ENCODE results near the gene CCDC66. TPM values are rescaled to one million over a fixed set of nuclear protein-coding genes. Genes with fewer than 3 reads are reported as not detected.
"Not testable (repeated sequence)": the region's sequence is repeated elsewhere in the genome, so short reads cannot be mapped to it uniquely, and the experiment has no call there.

Gene CCDC66
- total and polyA plus RNA-seq, 5 donors from 2014 or later, result 21.0 to 74.5 (median 26.6) TPM

GRCh38 chr3:56608479-56608878 lies 51.5 kb downstream of the CCDC66 start:
- Histone ChIP-seq H3K4me1 (ENCODE audit: control insufficient read depth, insufficient read depth, low read length, poor library complexity, severe bottlenecking) (peaks cover 40% of the 10 kb centered on the region), H3K27ac (ENCODE audit: insufficient read depth, low read length, poor library complexity, severe bottlenecking) (peak overlapping the region; percentile 37), H3K36me3 (ENCODE audit: control insufficient read depth, insufficient read depth, low read length) (peaks cover 22% of the 10 kb centered on the region), H3K4me3 (ENCODE audit: low read depth, low read length) (peak overlapping the region; percentile 67)
- peak overlapping the region; percentile 43 to 81 (median 77) for H3K4me3 Mint-ChIP-seq
- DNase-seq (peak in 2 of 3 donors; percentile 34 to 74), ATAC-seq (ENCODE audit: low read depth in 2 of 2) (peak in 1 of 2 donors; percentile 37)
- H3K27ac Mint-ChIP-seq, result peak overlapping the region; percentile 80 to 95 (median 90)
- peaks cover 2 to 20% (median 6%) of the 10 kb centered on the region in 7 donors for H3K9me3 Mint-ChIP-seq
- H3K36me3 Mint-ChIP-seq, result peaks cover 79% of the 10 kb centered on the region
- H3K27me3 ChIP-seq (ENCODE audit: control insufficient read depth, insufficient read depth, low read length); H3K9me3 ChIP-seq (ENCODE audit: control insufficient read depth in 2 of 2, low read length in 2 of 2); H3K27me3 Mint-ChIP-seq: not testable (repeated sequence)
- H3K4me1 Mint-ChIP-seq, result peaks cover 49 to 89% (median 70%) of the 10 kb centered on the region in 4 donors

- H3K27ac Mint-ChIP-seq, result peak overlapping the region in 2 of 3 donors; percentile 71 to 90
- peaks cover 42 to 77% (median 66%) of the 10 kb centered on the region in 4 donors for H3K4me1 Mint-ChIP-seq
- no peaks in the 10 kb centered on the region for H3K27me3 ChIP-seq (ENCODE audit: control insufficient read depth, insufficient read depth, low read length)
- H3K36me3 Mint-ChIP-seq, result peaks cover 72% of the 10 kb centered on the region
- ATAC-seq (ENCODE audit: low read depth in 2 of 2), result no peak
- no peak for DNase-seq
- H3K4me1 ChIP-seq (ENCODE audit: control insufficient read depth, insufficient read depth, low read length, poor library complexity, severe bottlenecking), result peaks cover 46% of the 10 kb centered on the region
- peak overlapping the region in 3 of 4 donors; percentile 27 to 52 (median 45) for H3K4me3 Mint-ChIP-seq
- H3K4me3 ChIP-seq (ENCODE audit: low read depth, low read length), result no peak overlapping the region
- H3K36me3 ChIP-seq (ENCODE audit: control insufficient read depth, insufficient read depth, low read length), result peaks cover 38% of the 10 kb centered on the region
- H3K9me3 Mint-ChIP-seq, result peaks cover 0 to 15% (median 3%) of the 10 kb centered on the region in 7 donors
- no peak overlapping the region for H3K27ac ChIP-seq (ENCODE audit: insufficient read depth, low read length, poor library complexity, severe bottlenecking)
- H3K9me3 ChIP-seq (ENCODE audit: control insufficient read depth in 2 of 2, low read length in 2 of 2), result no peaks in the 10 kb centered on the region
- H3K27me3 Mint-ChIP-seq, result no peaks in the 10 kb centered on the region
Measured at GRCh38 chr3:56610669-56611335, 53.8 kb downstream of the CCDC66 start.

GRCh38 chr3:56611364-56611763 lies 54.4 kb downstream of the CCDC66 start:
- H3K27me3 ChIP-seq (ENCODE audit: control insufficient read depth, insufficient read depth, low read length), result no peaks in the 10 kb centered on the region
- peak overlapping the region in 2 of 3 donors; percentile 73 to 90 for H3K27ac Mint-ChIP-seq
- peaks cover 46% of the 10 kb centered on the region for H3K4me1 ChIP-seq (ENCODE audit: control insufficient read depth, insufficient read depth, low read length, poor library complexity, severe bottlenecking)
- no peaks in the 10 kb centered on the region for H3K27me3 Mint-ChIP-seq
- H3K4me1 Mint-ChIP-seq, result peaks cover 45 to 77% (median 66%) of the 10 kb centered on the region in 4 donors
- DNase-seq (no peak), ATAC-seq (ENCODE audit: low read depth in 2 of 2) (no peak)
- no peak overlapping the region for H3K27ac ChIP-seq (ENCODE audit: insufficient read depth, low read length, poor library complexity, severe bottlenecking)
- H3K4me3 ChIP-seq (ENCODE audit: low read depth, low read length), result no peak overlapping the region
- H3K36me3 ChIP-seq (ENCODE audit: control insufficient read depth, insufficient read depth, low read length), result peaks cover 39% of the 10 kb centered on the region
- peak overlapping the region in 3 of 4 donors; percentile 27 to 63 (median 52) for H3K4me3 Mint-ChIP-seq
- no peaks in the 10 kb centered on the region for H3K9me3 ChIP-seq (ENCODE audit: control insufficient read depth in 2 of 2, low read length in 2 of 2)
- H3K36me3 Mint-ChIP-seq, result peaks cover 76% of the 10 kb centered on the region
- H3K9me3 Mint-ChIP-seq, result peaks cover 0 to 15% (median 3%) of the 10 kb centered on the region in 7 donors

- H3K36me3 Mint-ChIP-seq, result peaks cover 75% of the 10 kb centered on the region
- H3K27me3 Mint-ChIP-seq, result no peaks in the 10 kb centered on the region
- peaks cover 0 to 10% (median 0%) of the 10 kb centered on the region in 7 donors for H3K9me3 Mint-ChIP-seq
- Histone ChIP-seq H3K9me3 (ENCODE audit: control insufficient read depth in 2 of 2, low read length in 2 of 2) (no peaks in the 10 kb centered on the region), H3K27me3 (ENCODE audit: control insufficient read depth, insufficient read depth, low read length) (no peaks in the 10 kb centered on the region), H3K4me3 (ENCODE audit: low read depth, low read length) (peak overlapping the region; percentile 2), H3K4me1 (ENCODE audit: control insufficient read depth, insufficient read depth, low read length, poor library complexity, severe bottlenecking) (peaks cover 46% of the 10 kb centered on the region), H3K27ac (ENCODE audit: insufficient read depth, low read length, poor library complexity, severe bottlenecking) (no peak overlapping the region), H3K36me3 (ENCODE audit: control insufficient read depth, insufficient read depth, low read length) (peaks cover 42% of the 10 kb centered on the region)
- H3K27ac Mint-ChIP-seq, result peak overlapping the region; percentile 72 to 88 (median 81)
- peaks cover 46 to 72% (median 59%) of the 10 kb centered on the region in 4 donors for H3K4me1 Mint-ChIP-seq
- H3K4me3 Mint-ChIP-seq, result peak overlapping the region in 3 of 4 donors; percentile 40 to 63 (median 52)
- ATAC-seq (ENCODE audit: low read depth in 2 of 2) (no peak), DNase-seq (no peak)
Measured at GRCh38 chr3:56612146-56612545, 55.2 kb downstream of the CCDC66 start.

- peaks cover 51% of the 10 kb centered on the region for H3K36me3 ChIP-seq (ENCODE audit: control insufficient read depth, insufficient read depth, low read length)
- DNase-seq (peak in 1 of 3 donors; percentile 16), ATAC-seq (ENCODE audit: low read depth in 2 of 2) (no peak)
- Mint-ChIP-seq H3K4me1 (peaks cover 44 to 63% (median 51%) of the 10 kb centered on the region in 4 donors), H3K9me3 (peaks cover 0 to 10% (median 0%) of the 10 kb centered on the region in 7 donors), H3K27ac (peak overlapping the region; percentile 72 to 98 (median 91)), H3K4me3 (peak overlapping the region in 2 of 4 donors; percentile 52 to 73), H3K36me3 (peaks cover 81% of the 10 kb centered on the region), H3K27me3 (no peaks in the 10 kb centered on the region)
- no peak overlapping the region for H3K4me3 ChIP-seq (ENCODE audit: low read depth, low read length)
- no peaks in the 10 kb centered on the region for H3K27me3 ChIP-seq (ENCODE audit: control insufficient read depth, insufficient read depth, low read length)
- no peak overlapping the region for H3K27ac ChIP-seq (ENCODE audit: insufficient read depth, low read length, poor library complexity, severe bottlenecking)
- no peaks in the 10 kb centered on the region for H3K9me3 ChIP-seq (ENCODE audit: control insufficient read depth in 2 of 2, low read length in 2 of 2)
- peaks cover 37% of the 10 kb centered on the region for H3K4me1 ChIP-seq (ENCODE audit: control insufficient read depth, insufficient read depth, low read length, poor library complexity, severe bottlenecking)
Measured at GRCh38 chr3:56613016-56613415, 56.0 kb downstream of the CCDC66 start.

DNA sequence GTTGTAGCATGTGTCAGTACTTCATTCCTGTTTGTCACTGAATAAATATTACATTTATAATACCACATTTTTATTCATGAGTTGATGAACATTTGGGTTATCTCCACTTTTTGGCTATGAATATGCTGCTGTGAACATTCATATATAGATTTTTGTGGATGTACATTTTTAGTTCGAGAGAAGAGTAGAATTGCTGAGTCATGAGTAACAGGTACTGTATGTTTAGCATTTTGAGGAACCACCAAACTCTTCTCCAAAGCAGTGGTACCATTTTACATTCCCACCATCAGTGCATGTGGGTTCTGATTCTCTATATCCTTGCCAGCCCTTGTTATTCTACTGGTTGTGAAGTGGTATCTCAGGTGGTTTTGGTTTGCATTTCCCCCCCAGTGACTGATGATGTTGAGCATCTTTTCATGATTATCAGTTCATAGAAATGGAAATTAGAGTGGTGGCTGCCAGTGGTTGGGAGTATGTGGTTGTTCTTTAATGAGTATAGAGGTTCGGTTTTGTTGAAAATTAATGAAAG lies 59.6 kb downstream of the CCDC66 start:
- Histone ChIP-seq H3K27me3 (ENCODE audit: control insufficient read depth, insufficient read depth, low read length) (no peaks in the 10 kb centered on the region), H3K36me3 (ENCODE audit: control insufficient read depth, insufficient read depth, low read length) (peaks cover 79% of the 10 kb centered on the region), H3K9me3 (ENCODE audit: control insufficient read depth in 2 of 2, low read length in 2 of 2) (no peaks in the 10 kb centered on the region), H3K4me1 (ENCODE audit: control insufficient read depth, insufficient read depth, low read length, poor library complexity, severe bottlenecking) (peaks cover 22% of the 10 kb centered on the region), H3K4me3 (ENCODE audit: low read depth, low read length) (no peak overlapping the region), H3K27ac (ENCODE audit: insufficient read depth, low read length, poor library complexity, severe bottlenecking) (no peak overlapping the region)
- H3K27me3 Mint-ChIP-seq, result no peaks in the 10 kb centered on the region
- DNase-seq (peak in 1 of 3 donors; percentile 13), ATAC-seq (ENCODE audit: low read depth in 2 of 2) (no peak)
- H3K36me3 Mint-ChIP-seq, result peaks cover 68% of the 10 kb centered on the region
- H3K9me3 Mint-ChIP-seq, result peaks cover 0 to 4% (median 0%) of the 10 kb centered on the region in 7 donors
- peak overlapping the region in 1 of 4 donors; percentile 32 for H3K4me3 Mint-ChIP-seq
- peaks cover 23 to 43% (median 29%) of the 10 kb centered on the region in 4 donors for H3K4me1 Mint-ChIP-seq
- H3K27ac Mint-ChIP-seq, result peak overlapping the region; percentile 1 to 81 (median 67)

DNA sequence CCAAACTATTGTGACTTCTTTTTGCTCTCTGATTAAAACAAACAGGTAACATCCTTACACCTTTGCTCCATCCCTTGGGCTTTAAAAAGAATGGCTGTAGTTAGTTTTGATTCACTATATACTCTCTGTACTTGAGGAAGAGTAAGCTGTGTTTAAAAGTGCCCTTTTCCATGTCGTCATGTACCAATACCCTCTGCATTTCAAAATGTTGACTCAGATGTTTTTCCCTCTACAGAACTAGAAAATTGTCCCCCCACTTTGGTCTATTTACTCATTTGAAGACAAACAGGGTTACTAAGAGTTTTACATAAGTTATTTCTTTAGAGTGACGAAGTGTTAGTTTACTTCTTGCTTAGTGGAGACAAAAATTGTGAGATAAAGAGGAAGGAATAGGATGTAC lies 63.4 kb downstream of the CCDC66 start:
- ATAC-seq (ENCODE audit: low read depth in 2 of 2), result no peak
- H3K27me3 Mint-ChIP-seq, result no peaks in the 10 kb centered on the region
- no peaks in the 10 kb centered on the region for H3K9me3 Mint-ChIP-seq
- peak overlapping the region; percentile 45 to 90 (median 84) for H3K27ac Mint-ChIP-seq
- H3K4me1 Mint-ChIP-seq, result peaks cover 10 to 24% (median 15%) of the 10 kb centered on the region in 4 donors
- DNase-seq, result no peak
- H3K9me3 ChIP-seq (ENCODE audit: control insufficient read depth in 2 of 2, low read length in 2 of 2), result no peaks in the 10 kb centered on the region
- no peak overlapping the region for H3K4me3 ChIP-seq (ENCODE audit: low read depth, low read length)
- no peak overlapping the region for H3K4me3 Mint-ChIP-seq
- H3K36me3 ChIP-seq (ENCODE audit: control insufficient read depth, insufficient read depth, low read length), result peaks cover 95% of the 10 kb centered on the region
- H3K27ac ChIP-seq (ENCODE audit: insufficient read depth, low read length, poor library complexity, severe bottlenecking), result no peak overlapping the region
- H3K4me1 ChIP-seq (ENCODE audit: control insufficient read depth, insufficient read depth, low read length, poor library complexity, severe bottlenecking), result no peaks in the 10 kb centered on the region
- H3K36me3 Mint-ChIP-seq, result peaks cover 57% of the 10 kb centered on the region
- H3K27me3 ChIP-seq (ENCODE audit: control insufficient read depth, insufficient read depth, low read length), result no peaks in the 10 kb centered on the region
